ENCODE measurements around the gene CEBPB.

CEBPB gene

GRCh38 chr20:50214226-50215024 lies 23.8 kb downstream of the CEBPB start:
- WGBS (ENCODE audit: insufficient coverage, insufficient read length), result no CpG with 5 or more reads among the region's 9 CpGs
- Histone ChIP-seq H3K27ac (ENCODE audit: low read length) (no peak overlapping the region), H3K9me3 (ENCODE audit: control insufficient read depth, insufficient read depth, low read length) (no peaks in the 10 kb centered on the region)

GRCh38 chr20:50215101-50215690 lies 24.6 kb downstream of the CEBPB start:
- Histone ChIP-seq H3K27ac (ENCODE audit: low read length) (no peak overlapping the region), H3K4me1 (ENCODE audit: control insufficient read depth, insufficient read depth, low read length) (no peaks in the 10 kb centered on the region; the same call in 1 of the 2 replicates), H3K9me3 (ENCODE audit: control insufficient read depth, insufficient read depth, low read length) (no peaks in the 10 kb centered on the region), H3K4me3 (ENCODE audit: low read length) (no peak overlapping the region), H3K36me3 (ENCODE audit: control insufficient read depth, insufficient read depth, low read length) (no peaks in the 10 kb centered on the region), H3K27me3 (ENCODE audit: control insufficient read depth, insufficient read depth, low read length) (no peaks in the 10 kb centered on the region)
- no CpG with 5 or more reads among the region's 8 CpGs for WGBS (ENCODE audit: insufficient coverage, insufficient read length)
- no peak for DNase-seq (ENCODE audit: low read depth, low spot score)

More at GRCh38 chr20:50214226-50215024, 23.8 kb downstream of the CEBPB start:
- Histone ChIP-seq H3K36me3 (ENCODE audit: control insufficient read depth, insufficient read depth, low read length) (no peaks in the 10 kb centered on the region), H3K27me3 (ENCODE audit: control insufficient read depth, insufficient read depth, low read length) (no peaks in the 10 kb centered on the region), H3K4me1 (ENCODE audit: control insufficient read depth, insufficient read depth, low read length) (no peaks in the 10 kb centered on the region), H3K4me3 (ENCODE audit: low read length) (no peak overlapping the region)
- no peak for DNase-seq (ENCODE audit: low read depth, low spot score)

GRCh38 chr20:50215926-50216325 lies 25.3 kb downstream of the CEBPB start:
- WGBS (ENCODE audit: insufficient coverage, insufficient read length), result no CpG with 5 or more reads among the region's 9 CpGs
- H3K4me1 ChIP-seq (ENCODE audit: control insufficient read depth, insufficient read depth, low read length), result no peaks in the 10 kb centered on the region; the same call in 1 of the 2 replicates

GRCh38 chr20:50216543-50217206 lies 26.0 kb downstream of the CEBPB start:
- Histone ChIP-seq H3K27me3 (ENCODE audit: control insufficient read depth, insufficient read depth, low read length) (no peaks in the 10 kb centered on the region), H3K27ac (ENCODE audit: low read length) (no peak overlapping the region), H3K4me1 (ENCODE audit: control insufficient read depth, insufficient read depth, low read length) (no peaks in the 10 kb centered on the region; the same call in 1 of the 2 replicates), H3K9me3 (ENCODE audit: control insufficient read depth, insufficient read depth, low read length) (no peaks in the 10 kb centered on the region), H3K4me3 (ENCODE audit: low read length) (no peak overlapping the region), H3K36me3 (ENCODE audit: control insufficient read depth, insufficient read depth, low read length) (no peaks in the 10 kb centered on the region)
- WGBS (ENCODE audit: insufficient coverage, insufficient read length), result no CpG with 5 or more reads among the region's 4 CpGs
- no peak for DNase-seq (ENCODE audit: low read depth, low spot score)

More at GRCh38 chr20:50215926-50216325, 25.3 kb downstream of the CEBPB start:
- DNase-seq (ENCODE audit: low read depth, low spot score), result no peak
- no peak overlapping the region for H3K27ac ChIP-seq (ENCODE audit: low read length)
- H3K9me3 ChIP-seq (ENCODE audit: control insufficient read depth, insufficient read depth, low read length), result no peaks in the 10 kb centered on the region
- no peaks in the 10 kb centered on the region for H3K27me3 ChIP-seq (ENCODE audit: control insufficient read depth, insufficient read depth, low read length)
- H3K36me3 ChIP-seq (ENCODE audit: control insufficient read depth, insufficient read depth, low read length), result no peaks in the 10 kb centered on the region
- H3K4me3 ChIP-seq (ENCODE audit: low read length), result no peak overlapping the region

- Histone ChIP-seq H3K36me3 (ENCODE audit: control insufficient read depth, insufficient read depth, low read length) (no peaks in the 10 kb centered on the region), H3K4me3 (ENCODE audit: low read length) (no peak overlapping the region), H3K4me1 (ENCODE audit: control insufficient read depth, insufficient read depth, low read length) (no peaks in the 10 kb centered on the region; the same call in 1 of the 2 replicates), H3K27me3 (ENCODE audit: control insufficient read depth, insufficient read depth, low read length) (no peaks in the 10 kb centered on the region), H3K9me3 (ENCODE audit: control insufficient read depth, insufficient read depth, low read length) (no peaks in the 10 kb centered on the region), H3K27ac (ENCODE audit: low read length) (no peak overlapping the region)
- no peak for DNase-seq (ENCODE audit: low read depth, low spot score)
- WGBS (ENCODE audit: insufficient coverage, insufficient read length), result no CpG with 5 or more reads among the region's 14 CpGs
These were observed 26.7 kb downstream of the CEBPB start for GRCh38 chr20:50217207-50217949.

GRCh38 chr20:50218987-50219435 lies 28.4 kb downstream of the CEBPB start:
- Histone ChIP-seq H3K36me3 (ENCODE audit: control insufficient read depth, insufficient read depth, low read length) (no peaks in the 10 kb centered on the region), H3K4me3 (ENCODE audit: low read length) (no peak overlapping the region), H3K27ac (ENCODE audit: low read length) (no peak overlapping the region), H3K4me1 (ENCODE audit: control insufficient read depth, insufficient read depth, low read length) (no peaks in the 10 kb centered on the region; the same call in 1 of the 2 replicates), H3K27me3 (ENCODE audit: control insufficient read depth, insufficient read depth, low read length) (no peaks in the 10 kb centered on the region), H3K9me3 (ENCODE audit: control insufficient read depth, insufficient read depth, low read length) (no peaks in the 10 kb centered on the region)
- no peak for DNase-seq (ENCODE audit: low read depth, low spot score)
- WGBS (ENCODE audit: insufficient coverage, insufficient read length), result no CpG with 5 or more reads among the region's 5 CpGs

GRCh38 chr20:50219600-50219999 lies 29.0 kb downstream of the CEBPB start:
- Histone ChIP-seq H3K4me1 (ENCODE audit: control insufficient read depth, insufficient read depth, low read length) (no peaks in the 10 kb centered on the region; the same call in 1 of the 2 replicates), H3K4me3 (ENCODE audit: low read length) (no peak overlapping the region), H3K9me3 (ENCODE audit: control insufficient read depth, insufficient read depth, low read length) (no peaks in the 10 kb centered on the region), H3K27ac (ENCODE audit: low read length) (no peak overlapping the region), H3K27me3 (ENCODE audit: control insufficient read depth, insufficient read depth, low read length) (no peaks in the 10 kb centered on the region), H3K36me3 (ENCODE audit: control insufficient read depth, insufficient read depth, low read length) (no peaks in the 10 kb centered on the region)
- no peak for DNase-seq (ENCODE audit: low read depth, low spot score)
- no CpG with 5 or more reads among the region's 4 CpGs for WGBS (ENCODE audit: insufficient coverage, insufficient read length)

- Histone ChIP-seq H3K27me3 (ENCODE audit: control insufficient read depth, insufficient read depth, low read length) (no peaks in the 10 kb centered on the region), H3K27ac (ENCODE audit: low read length) (no peak overlapping the region), H3K4me1 (ENCODE audit: control insufficient read depth, insufficient read depth, low read length) (no peaks in the 10 kb centered on the region; the same call in 1 of the 2 replicates), H3K9me3 (ENCODE audit: control insufficient read depth, insufficient read depth, low read length) (no peaks in the 10 kb centered on the region), H3K4me3 (ENCODE audit: low read length) (no peak overlapping the region), H3K36me3 (ENCODE audit: control insufficient read depth, insufficient read depth, low read length) (no peaks in the 10 kb centered on the region)
- DNase-seq (ENCODE audit: low read depth, low spot score), result no peak
- WGBS (ENCODE audit: insufficient coverage, insufficient read length), result no CpG with 5 or more reads among the region's 11 CpGs
These were observed 29.7 kb downstream of the CEBPB start for GRCh38 chr20:50220093-50220893.

GRCh38 chr20:50220894-50221365 lies 30.3 kb downstream of the CEBPB start:
- H3K4me3 ChIP-seq (ENCODE audit: low read length), result no peak overlapping the region
- no peaks in the 10 kb centered on the region for H3K9me3 ChIP-seq (ENCODE audit: control insufficient read depth, insufficient read depth, low read length)
- DNase-seq (ENCODE audit: low read depth, low spot score), result no peak
- no peaks in the 10 kb centered on the region; the same call in 1 of the 2 replicates for H3K4me1 ChIP-seq (ENCODE audit: control insufficient read depth, insufficient read depth, low read length)
- no peaks in the 10 kb centered on the region for H3K27me3 ChIP-seq (ENCODE audit: control insufficient read depth, insufficient read depth, low read length)
- H3K36me3 ChIP-seq (ENCODE audit: control insufficient read depth, insufficient read depth, low read length), result no peaks in the 10 kb centered on the region
- no peak overlapping the region for H3K27ac ChIP-seq (ENCODE audit: low read length)
- WGBS (ENCODE audit: insufficient coverage, insufficient read length), result no CpG with 5 or more reads among the region's 13 CpGs
